ENCODE data around the gene AATF. TPM values are rescaled to one million over a fixed set of nuclear protein-coding genes. Genes with fewer than 3 reads are reported as not detected.

Gene AATF
- total RNA-seq, 1 donor from 2014 or later, result 22.5 TPM

- Mint-ChIP-seq H3K4me1 (ENCODE audit: low read depth, unreplicated experiment) (peaks cover 4% of the 10 kb centered on the region), H3K27me3 (ENCODE audit: unreplicated experiment) (no peaks in the 10 kb centered on the region), H3K36me3 (ENCODE audit: unreplicated experiment) (peaks cover 6% of the 10 kb centered on the region), H3K4me3 (ENCODE audit: unreplicated experiment) (no peak overlapping the region), H3K9me3 (ENCODE audit: unreplicated experiment) (peaks cover 2% of the 10 kb centered on the region), H3K27ac (ENCODE audit: unreplicated experiment) (no peak overlapping the region)
- TF ChIP-seq CTCF (IDR thresholded peaks at IDR 0.05; ENCODE audit: partially characterized antibody, unreplicated experiment), result no peak
- no peak for DNase-seq
Observed at GRCh38 chr17:36972905-36973304, 24.2 kb downstream of the AATF start.

- Mint-ChIP-seq H3K4me3 (ENCODE audit: unreplicated experiment) (no peak overlapping the region), H3K36me3 (ENCODE audit: unreplicated experiment) (no peaks in the 10 kb centered on the region), H3K27me3 (ENCODE audit: unreplicated experiment) (no peaks in the 10 kb centered on the region), H3K27ac (ENCODE audit: unreplicated experiment) (no peak overlapping the region), H3K4me1 (ENCODE audit: low read depth, unreplicated experiment) (peaks cover 15% of the 10 kb centered on the region), H3K9me3 (ENCODE audit: unreplicated experiment) (peaks cover 2% of the 10 kb centered on the region)
- DNase-seq, result no peak
- no peak for TF ChIP-seq CTCF (IDR thresholded peaks at IDR 0.05; ENCODE audit: partially characterized antibody, unreplicated experiment)
Observed at GRCh38 chr17:36975922-36976515, 27.3 kb downstream of the AATF start.

- H3K27me3 Mint-ChIP-seq (ENCODE audit: unreplicated experiment), result no peaks in the 10 kb centered on the region
- H3K4me1 Mint-ChIP-seq (ENCODE audit: low read depth, unreplicated experiment), result peaks cover 15% of the 10 kb centered on the region
- no peak for TF ChIP-seq CTCF (IDR thresholded peaks at IDR 0.05; ENCODE audit: partially characterized antibody, unreplicated experiment)
- no peak for DNase-seq
- no peak overlapping the region for H3K27ac Mint-ChIP-seq (ENCODE audit: unreplicated experiment)
- peaks cover 7% of the 10 kb centered on the region for H3K9me3 Mint-ChIP-seq (ENCODE audit: unreplicated experiment)
- H3K4me3 Mint-ChIP-seq (ENCODE audit: unreplicated experiment), result no peak overlapping the region
- no peaks in the 10 kb centered on the region for H3K36me3 Mint-ChIP-seq (ENCODE audit: unreplicated experiment)
Observed at GRCh38 chr17:36977066-36977465, 28.3 kb downstream of the AATF start.

- no peak for TF ChIP-seq CTCF (IDR thresholded peaks at IDR 0.05; ENCODE audit: partially characterized antibody, unreplicated experiment)
- DNase-seq, result no peak
- H3K4me1 Mint-ChIP-seq (ENCODE audit: low read depth, unreplicated experiment), result peaks cover 15% of the 10 kb centered on the region
- no peak overlapping the region for H3K4me3 Mint-ChIP-seq (ENCODE audit: unreplicated experiment)
- H3K27ac Mint-ChIP-seq (ENCODE audit: unreplicated experiment), result no peak overlapping the region
- peaks cover 7% of the 10 kb centered on the region for H3K9me3 Mint-ChIP-seq (ENCODE audit: unreplicated experiment)
- no peaks in the 10 kb centered on the region for H3K36me3 Mint-ChIP-seq (ENCODE audit: unreplicated experiment)
- no peaks in the 10 kb centered on the region for H3K27me3 Mint-ChIP-seq (ENCODE audit: unreplicated experiment)
Observed at GRCh38 chr17:36977568-36977967, 28.8 kb downstream of the AATF start.

GRCh38 chr17:36978810-36979564, 30.2 kb downstream of the AATF start:
- Mint-ChIP-seq H3K27ac (ENCODE audit: unreplicated experiment) (no peak overlapping the region), H3K4me3 (ENCODE audit: unreplicated experiment) (no peak overlapping the region)

More at GRCh38 chr17:36978810-36979564, 30.2 kb downstream of the AATF start:
- Mint-ChIP-seq H3K36me3 (ENCODE audit: unreplicated experiment) (no peaks in the 10 kb centered on the region), H3K27me3 (ENCODE audit: unreplicated experiment) (no peaks in the 10 kb centered on the region), H3K9me3 (ENCODE audit: unreplicated experiment) (peaks cover 5% of the 10 kb centered on the region), H3K4me1 (ENCODE audit: low read depth, unreplicated experiment) (peaks cover 11% of the 10 kb centered on the region)
- no peak for DNase-seq
- no peak for TF ChIP-seq CTCF (IDR thresholded peaks at IDR 0.05; ENCODE audit: partially characterized antibody, unreplicated experiment)
